CD4-positive, alpha-beta T cell (primary cell): ENCODE measurements around the gene PCDHB14. TPM values are rescaled to one million over a fixed set of nuclear protein-coding genes. Genes with fewer than 3 reads are reported as not detected.
"Not testable (repeated sequence)": the region's sequence is repeated elsewhere in the genome, so short reads cannot be mapped to it uniquely, and the experiment has no call there.

Experiments
- ATAC-seq: fragments of 200-7000 bp; cut with Tn5 transposase; one replicate; pipeline ENCODE4 v1.10.0; 2022; ENCODE audit warnings: mild to moderate bottlenecking; ENCODE audit not compliant: poor library complexity
- CTCF ChIA-PET: fragments of 350-600 bp; sonication (Branson Sonifier 250); formaldehyde crosslinking; loops from one replicate; lab custom pipeline; 2021; ENCODE audit warnings: antibody characterized with exemption, inconsistent platforms; lab: Charles Lee
- POLR2A ChIA-PET: fragments of 350-600 bp; sonication (Branson Sonifier 250); formaldehyde crosslinking; loops from one replicate; lab custom pipeline; 2021; ENCODE audit warnings: antibody characterized with exemption, inconsistent platforms; lab: Charles Lee
- DNase-seq, 14 experiments: peaks; one replicate each; pipeline ENCODE4 v3.0.0-alpha.2; 2013 to 2020; ENCODE audit warnings: mixed read lengths in 2 of 14
- H3K27ac ChIP-seq, 2 donors: one replicate each; pipeline versions ENCODE4 v1.5.1 to v1.7.0; 2013; ENCODE audit warnings: low read length in 2 of 2, low read depth in 1 of 2, mild to moderate bottlenecking in 1 of 2
- H3K27me3 ChIP-seq, 2 experiments: 1 replicate in 1 of 2; 2 replicates in 1 of 2; pipeline versions ENCODE4 v1.6.1 to v1.7.0; 2013; ENCODE audit warnings: low read length in 2 of 2, control low read depth in 1 of 2, mild to moderate bottlenecking in 1 of 2, moderate library complexity in 1 of 2; ENCODE audit not compliant: insufficient read depth in 2 of 2, control insufficient read depth in 1 of 2
- H3K36me3 ChIP-seq: one replicate; pipeline ENCODE4 v1.6.1; 2013; ENCODE audit warnings: low read length, control low read depth; ENCODE audit not compliant: insufficient read depth
- H3K4me1 ChIP-seq: one replicate; pipeline ENCODE4 v1.6.1; 2013; ENCODE audit warnings: low read length, control low read depth; ENCODE audit not compliant: insufficient read depth
- H3K4me3 ChIP-seq: one replicate; pipeline ENCODE4 v1.5.1; 2013; ENCODE audit warnings: mild to moderate bottlenecking, low read length, moderate library complexity
- H3K9me3 ChIP-seq, 2 experiments: 1 replicate in 1 of 2; 2 replicates in 1 of 2; pipeline versions ENCODE4 v1.6.1 to v1.7.0; 2013; ENCODE audit warnings: low read length in 2 of 2, mild to moderate bottlenecking in 2 of 2, control low read depth in 1 of 2, moderate library complexity in 1 of 2; ENCODE audit not compliant: control insufficient read depth in 1 of 2, insufficient read depth in 1 of 2
- H3K27ac Mint-ChIP-seq: one replicate; pipeline ENCODE4 v1.8.0; 2020; ENCODE audit warnings: mixed read lengths
- H3K27me3 Mint-ChIP-seq: one replicate; pipeline ENCODE4 v1.8.0; 2021; ENCODE audit warnings: mixed read lengths
- H3K36me3 Mint-ChIP-seq: one replicate; pipeline ENCODE4 v1.8.0; 2021; ENCODE audit warnings: low read depth, mixed read lengths
- H3K4me1 Mint-ChIP-seq: one replicate; pipeline ENCODE4 v1.8.0; 2021; ENCODE audit warnings: low read depth, mixed read lengths
- H3K4me3 Mint-ChIP-seq: one replicate; pipeline ENCODE4 v1.8.0; 2020; ENCODE audit warnings: mild to moderate bottlenecking, mixed read lengths
- H3K9me3 Mint-ChIP-seq: one replicate; pipeline ENCODE4 v1.8.0; 2020; ENCODE audit warnings: mixed read lengths
- intact Hi-C, 2 experiments: fragments of 100-400 bp; cut with DNase I in 1 of 2; cut with micrococcal nuclease in 1 of 2; formaldehyde crosslinking; loops; one replicate each; pipeline versions ENCODE4 v1.15.1 to v1.9.0; 2023 to 2025; cut with DNase I, micrococcal nuclease
- total RNA-seq, 174 experiments: library from RNA in 2 of 174; stranded (reverse) in 2 of 174; gene quantifications; one replicate each; pipeline ENCODE4 v1.2.3 and lab custom pipeline; 2021 to 2026
- TF ChIP-seq, protein P1 (sequence below): fragments of 200-600 bp; IDR thresholded peaks from one replicate; pipeline ENCODE4 v1.8.0; 2022; ENCODE audit warnings: antibody characterized with exemption, mild to moderate bottlenecking

Gene PCDHB14
- total RNA-seq, 2 experiments from 2014 or later = not detected

DNA sequence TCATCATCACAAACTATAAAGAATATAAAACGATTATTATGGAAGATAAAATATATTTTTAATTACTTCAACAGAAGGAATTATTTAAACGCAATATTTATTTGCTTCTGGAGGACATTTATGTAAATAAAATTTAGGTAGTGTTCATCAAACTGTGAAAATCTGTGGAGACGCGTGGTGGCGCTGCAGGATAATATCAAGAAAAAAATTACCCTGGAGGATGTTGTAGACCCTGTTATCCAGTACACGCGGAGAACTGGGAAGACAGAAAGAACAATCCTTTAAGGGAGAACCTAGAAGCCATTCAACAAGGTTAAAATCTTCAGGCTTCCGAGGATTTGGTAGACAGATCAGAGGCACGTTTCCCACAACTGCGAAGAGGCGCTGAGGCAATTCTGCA is 14.7 kb upstream of the PCDHB14 start, which contains the start of gene PCDHB12:
TSS of gene PCDHB12 (plus strand) at position 242 of the 400 bp plus-strand sequence. CDS start 189 bp downstream, outside the sequence.
- H3K9me3 ChIP-seq = peaks cover 3 to 12% of the 10 kb centered on the region in 2 experiments
- H3K36me3 ChIP-seq = no peaks in the 10 kb centered on the region
- no peaks in the 10 kb centered on the region for H3K4me1 ChIP-seq
- TF ChIP-seq, protein P1, sequence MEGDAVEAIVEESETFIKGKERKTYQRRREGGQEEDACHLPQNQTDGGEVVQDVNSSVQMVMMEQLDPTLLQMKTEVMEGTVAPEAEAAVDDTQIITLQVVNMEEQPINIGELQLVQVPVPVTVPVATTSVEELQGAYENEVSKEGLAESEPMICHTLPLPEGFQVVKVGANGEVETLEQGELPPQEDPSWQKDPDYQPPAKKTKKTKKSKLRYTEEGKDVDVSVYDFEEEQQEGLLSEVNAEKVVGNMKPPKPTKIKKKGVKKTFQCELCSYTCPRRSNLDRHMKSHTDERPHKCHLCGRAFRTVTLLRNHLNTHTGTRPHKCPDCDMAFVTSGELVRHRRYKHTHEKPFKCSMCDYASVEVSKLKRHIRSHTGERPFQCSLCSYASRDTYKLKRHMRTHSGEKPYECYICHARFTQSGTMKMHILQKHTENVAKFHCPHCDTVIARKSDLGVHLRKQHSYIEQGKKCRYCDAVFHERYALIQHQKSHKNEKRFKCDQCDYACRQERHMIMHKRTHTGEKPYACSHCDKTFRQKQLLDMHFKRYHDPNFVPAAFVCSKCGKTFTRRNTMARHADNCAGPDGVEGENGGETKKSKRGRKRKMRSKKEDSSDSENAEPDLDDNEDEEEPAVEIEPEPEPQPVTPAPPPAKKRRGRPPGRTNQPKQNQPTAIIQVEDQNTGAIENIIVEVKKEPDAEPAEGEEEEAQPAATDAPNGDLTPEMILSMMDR = no peak
- no peaks in the 10 kb centered on the region for H3K4me1 Mint-ChIP-seq
- no peak within 1 kb of the TSS for H3K27ac Mint-ChIP-seq
- H3K4me3 Mint-ChIP-seq = no peak within 1 kb of the TSS
- ChIA-PET POLR2A (no interaction called here), CTCF (no interaction called here)
- no peak within 1 kb of the TSS for H3K27ac ChIP-seq
- no peak for ATAC-seq
- peaks cover 11 to 53% of the 10 kb centered on the region in 2 experiments for H3K27me3 ChIP-seq
- H3K36me3 Mint-ChIP-seq = no peaks in the 10 kb centered on the region
- H3K4me3 ChIP-seq = no peak within 1 kb of the TSS
- no peaks in the 10 kb centered on the region for H3K9me3 Mint-ChIP-seq
- peak in 1 of 14 experiments; percentile 3 for DNase-seq
- peaks cover 89% of the 10 kb centered on the region for H3K27me3 Mint-ChIP-seq
- intact Hi-C loops = no loop called here

DNA sequence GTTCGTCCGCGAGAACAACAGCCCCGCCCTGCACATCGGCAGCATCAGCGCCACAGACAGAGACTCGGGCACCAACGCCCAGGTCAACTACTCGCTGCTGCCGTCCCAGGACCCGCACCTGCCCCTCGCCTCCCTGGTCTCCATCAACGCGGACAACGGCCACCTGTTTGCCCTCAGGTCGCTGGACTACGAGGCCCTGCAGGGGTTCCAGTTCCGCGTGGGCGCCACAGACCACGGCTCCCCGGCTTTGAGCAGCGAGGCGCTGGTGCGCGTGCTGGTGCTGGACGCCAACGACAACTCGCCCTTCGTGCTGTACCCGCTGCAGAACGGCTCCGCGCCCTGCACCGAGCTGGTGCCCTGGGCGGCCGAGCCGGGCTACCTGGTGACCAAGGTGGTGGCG is 12.9 kb upstream of the PCDHB14 start:
- peaks cover 90% of the 10 kb centered on the region for H3K27me3 Mint-ChIP-seq
- H3K36me3 ChIP-seq, ATAC-seq, H3K9me3 Mint-ChIP-seq, CTCF ChIA-PET, H3K4me3 Mint-ChIP-seq, DNase-seq, H3K27ac Mint-ChIP-seq, H3K36me3 Mint-ChIP-seq, H3K4me3 ChIP-seq, POLR2A ChIA-PET, H3K27ac ChIP-seq, H3K4me1 ChIP-seq, H3K4me1 Mint-ChIP-seq, intact Hi-C loops: not testable (repeated sequence)
- Histone ChIP-seq H3K9me3 (peaks cover 3 to 14% of the 10 kb centered on the region in 2 experiments), H3K27me3 (peaks cover 11 to 53% of the 10 kb centered on the region in 2 experiments)

- H3K36me3 ChIP-seq, intact Hi-C loops, ATAC-seq, CTCF ChIA-PET, H3K4me1 Mint-ChIP-seq, H3K4me1 ChIP-seq, H3K4me3 Mint-ChIP-seq, POLR2A ChIA-PET, H3K36me3 Mint-ChIP-seq, H3K9me3 Mint-ChIP-seq, H3K4me3 ChIP-seq, H3K27ac ChIP-seq, DNase-seq, H3K27ac Mint-ChIP-seq: not testable (repeated sequence)
- peaks cover 3 to 17% of the 10 kb centered on the region in 2 experiments for H3K9me3 ChIP-seq
- H3K27me3 ChIP-seq = peaks cover 11 to 53% of the 10 kb centered on the region in 2 experiments
- H3K27me3 Mint-ChIP-seq = peaks cover 87% of the 10 kb centered on the region
These were observed 12.3 kb upstream of the PCDHB14 start for GRCh38 chr5:141210849-141211248.

- peaks cover 76% of the 10 kb centered on the region for H3K27me3 Mint-ChIP-seq
- CTCF ChIA-PET, H3K36me3 ChIP-seq, POLR2A ChIA-PET, H3K36me3 Mint-ChIP-seq, H3K9me3 Mint-ChIP-seq, H3K4me1 Mint-ChIP-seq, H3K27ac ChIP-seq, ATAC-seq, H3K4me3 Mint-ChIP-seq, H3K27ac Mint-ChIP-seq, H3K4me1 ChIP-seq, intact Hi-C loops, H3K4me3 ChIP-seq: not testable (repeated sequence)
- H3K27me3 ChIP-seq = peaks cover 17 to 52% of the 10 kb centered on the region in 2 experiments
- peaks cover 25 to 31% of the 10 kb centered on the region in 2 experiments for H3K9me3 ChIP-seq
- peak in 4 of 14 experiments; percentile 17 to 53 (median 37) for DNase-seq
These were observed 9.3 kb upstream of the PCDHB14 start, which contains the start of gene PCDHB13 for GRCh38 chr5:141213656-141214339. Gene PCDHB13 (plus strand): TSS chr5:141213919. CDS start chr5:141214124, 205 bp downstream.

DNA sequence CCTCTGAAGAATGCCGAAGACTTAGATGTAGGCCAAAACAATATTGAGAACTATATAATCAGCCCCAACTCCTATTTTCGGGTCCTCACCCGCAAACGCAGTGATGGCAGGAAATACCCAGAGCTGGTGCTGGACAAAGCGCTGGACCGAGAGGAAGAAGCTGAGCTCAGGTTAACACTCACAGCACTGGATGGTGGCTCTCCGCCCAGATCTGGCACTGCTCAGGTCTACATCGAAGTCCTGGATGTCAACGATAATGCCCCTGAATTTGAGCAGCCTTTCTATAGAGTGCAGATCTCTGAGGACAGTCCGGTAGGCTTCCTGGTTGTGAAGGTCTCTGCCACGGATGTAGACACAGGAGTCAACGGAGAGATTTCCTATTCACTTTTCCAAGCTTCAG is 8.6 kb upstream of the PCDHB14 start:
- H3K9me3 Mint-ChIP-seq, POLR2A ChIA-PET, intact Hi-C loops: not testable (repeated sequence)

GRCh38 chr5:141215504-141215903 is 7.6 kb upstream of the PCDHB14 start:
- H3K4me1 ChIP-seq, H3K36me3 Mint-ChIP-seq, H3K4me1 Mint-ChIP-seq, ATAC-seq, H3K27ac ChIP-seq, DNase-seq, POLR2A ChIA-PET, intact Hi-C loops, H3K36me3 ChIP-seq, H3K27ac Mint-ChIP-seq, H3K4me3 ChIP-seq, H3K9me3 Mint-ChIP-seq, CTCF ChIA-PET, H3K4me3 Mint-ChIP-seq: not testable (repeated sequence)
- Histone ChIP-seq H3K9me3 (peaks cover 25 to 27% of the 10 kb centered on the region in 2 experiments), H3K27me3 (peaks cover 11 to 55% of the 10 kb centered on the region in 2 experiments)
- H3K27me3 Mint-ChIP-seq = peaks cover 76% of the 10 kb centered on the region

More for the DNA sequence above, 8.6 kb upstream of the PCDHB14 start:
- H3K27ac ChIP-seq, CTCF ChIA-PET, H3K4me1 ChIP-seq, H3K4me3 Mint-ChIP-seq, H3K36me3 ChIP-seq, H3K36me3 Mint-ChIP-seq, H3K4me1 Mint-ChIP-seq, DNase-seq, ATAC-seq, H3K4me3 ChIP-seq, H3K27ac Mint-ChIP-seq: not testable (repeated sequence)
- H3K27me3 ChIP-seq = peaks cover 15 to 54% of the 10 kb centered on the region in 2 experiments
- peaks cover 27 to 31% of the 10 kb centered on the region in 2 experiments for H3K9me3 ChIP-seq
- peaks cover 73% of the 10 kb centered on the region for H3K27me3 Mint-ChIP-seq
